ENCODE data around the gene PLD1.

DNA sequence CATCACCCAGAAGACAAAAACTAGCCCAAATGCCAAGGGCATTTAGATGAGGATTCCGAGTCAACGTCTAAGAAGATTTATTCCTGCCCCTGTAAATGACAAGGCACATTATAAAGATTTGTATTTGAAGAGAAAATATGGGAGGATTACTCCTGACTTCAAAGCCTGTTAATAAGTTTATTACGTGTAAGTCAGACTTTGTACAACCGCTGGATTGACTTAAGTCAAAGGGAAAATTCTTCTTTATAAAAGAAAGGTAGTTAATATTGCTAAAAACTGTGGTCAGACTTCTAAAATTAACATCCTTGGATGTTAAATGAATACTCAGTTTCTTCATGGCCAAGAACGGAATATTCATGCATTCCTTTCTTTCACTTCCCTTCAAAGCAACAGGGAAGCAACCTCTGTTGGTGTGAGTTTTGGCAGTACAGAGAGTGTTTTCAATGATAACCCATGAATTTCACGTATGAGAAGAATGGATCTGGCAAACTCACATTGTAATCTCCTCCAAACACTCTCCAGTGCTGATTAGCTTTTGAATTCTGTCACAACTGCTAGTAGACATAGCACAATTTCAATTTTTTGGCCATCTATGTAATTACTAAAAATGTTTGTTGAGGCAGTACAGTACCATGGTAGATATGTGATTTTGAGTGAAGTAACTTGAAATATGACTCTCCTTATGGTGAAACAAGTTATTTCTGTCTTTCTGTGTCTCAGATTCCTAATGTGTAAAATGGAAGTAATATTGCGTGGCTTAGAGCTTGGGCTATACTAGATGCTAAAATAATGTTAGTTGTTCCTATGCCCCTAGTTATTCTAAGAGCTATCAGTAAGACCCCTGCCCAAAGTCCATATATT is 62.0 kb downstream of the PLD1 start:
- TF ChIP-seq, protein P1, sequence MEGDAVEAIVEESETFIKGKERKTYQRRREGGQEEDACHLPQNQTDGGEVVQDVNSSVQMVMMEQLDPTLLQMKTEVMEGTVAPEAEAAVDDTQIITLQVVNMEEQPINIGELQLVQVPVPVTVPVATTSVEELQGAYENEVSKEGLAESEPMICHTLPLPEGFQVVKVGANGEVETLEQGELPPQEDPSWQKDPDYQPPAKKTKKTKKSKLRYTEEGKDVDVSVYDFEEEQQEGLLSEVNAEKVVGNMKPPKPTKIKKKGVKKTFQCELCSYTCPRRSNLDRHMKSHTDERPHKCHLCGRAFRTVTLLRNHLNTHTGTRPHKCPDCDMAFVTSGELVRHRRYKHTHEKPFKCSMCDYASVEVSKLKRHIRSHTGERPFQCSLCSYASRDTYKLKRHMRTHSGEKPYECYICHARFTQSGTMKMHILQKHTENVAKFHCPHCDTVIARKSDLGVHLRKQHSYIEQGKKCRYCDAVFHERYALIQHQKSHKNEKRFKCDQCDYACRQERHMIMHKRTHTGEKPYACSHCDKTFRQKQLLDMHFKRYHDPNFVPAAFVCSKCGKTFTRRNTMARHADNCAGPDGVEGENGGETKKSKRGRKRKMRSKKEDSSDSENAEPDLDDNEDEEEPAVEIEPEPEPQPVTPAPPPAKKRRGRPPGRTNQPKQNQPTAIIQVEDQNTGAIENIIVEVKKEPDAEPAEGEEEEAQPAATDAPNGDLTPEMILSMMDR (IDR thresholded peaks at IDR 0.05) = no peak
- TF ChIP-seq POLR2AphosphoS5 (IDR thresholded peaks at IDR 0.05) (no peak), POLR2A (IDR thresholded peaks at IDR 0.05) (no peak)

All from transverse colon (tissue), 4 donors.